ENCODE results near the gene MT4.

The MT4 gene

GRCh38 chr16:56518425-56518824 lies 46.4 kb upstream of the MT4 start:
- Histone ChIP-seq H3K4me3 (ENCODE audit: low read length) (no peak overlapping the region), H3K9me2 (replicated peaks; ENCODE audit: insufficient read depth, low read length) (no peaks in the 10 kb centered on the region), H3K36me3 (replicated peaks; ENCODE audit: insufficient read depth, low read length) (no peaks in the 10 kb centered on the region), H3K27me3 (replicated peaks; ENCODE audit: insufficient read depth, low read length) (no peaks in the 10 kb centered on the region), H3K9me3 (replicated peaks; ENCODE audit: insufficient read depth, low read length) (no peaks in the 10 kb centered on the region), H3F3A (ENCODE audit: insufficient read depth, low read length) (0 out of 2 replicates have a peak, but pooled peaks cover 6% of the 10 kb centered on the region), H3K27ac (ENCODE audit: low read length) (no peak overlapping the region), H3K4me1 (ENCODE audit: low read length) (peaks cover 6% of the 10 kb centered on the region), H3K9ac (ENCODE audit: low read length) (no peak overlapping the region), H3K79me2 (ENCODE audit: low read length) (0 out of 2 replicates have a peak, but pooled peaks cover 3% of the 10 kb centered on the region), H2AFZ (ENCODE audit: low read length) (no peak overlapping the region), H3K4me2 (ENCODE audit: low read depth, low read length) (no peak overlapping the region), H4K20me1 (ENCODE audit: insufficient read depth, low read length) (no peaks in the 10 kb centered on the region)
- no peak for DNase-seq
- no peak for TF ChIP-seq EZH2 (optimal IDR thresholded peaks at IDR 0.05; ENCODE audit: low read depth, low read length)
- TF ChIP-seq CTCF (IDR thresholded peaks at IDR 0.05; ENCODE audit: low read length), result no peak
- TF ChIP-seq EZH2phosphoT487 (IDR thresholded peaks at IDR 0.05; ENCODE audit: low read length), result no peak

- H3F3A ChIP-seq (ENCODE audit: insufficient read depth, low read length), result 0 out of 2 replicates have a peak, but pooled peaks cover 6% of the 10 kb centered on the region
- 0 out of 2 replicates have a peak, but pooled peaks cover 3% of the 10 kb centered on the region for H3K79me2 ChIP-seq (ENCODE audit: low read length)
- H3K36me3 ChIP-seq (replicated peaks; ENCODE audit: insufficient read depth, low read length), result no peaks in the 10 kb centered on the region
- H3K9me2 ChIP-seq (replicated peaks; ENCODE audit: insufficient read depth, low read length), result no peaks in the 10 kb centered on the region
- peak within 1 kb of the TSS; percentile 94 for H2AFZ ChIP-seq (ENCODE audit: low read length)
- H3K4me1 ChIP-seq (ENCODE audit: low read length), result peaks cover 6% of the 10 kb centered on the region
- no peaks in the 10 kb centered on the region for H3K27me3 ChIP-seq (replicated peaks; ENCODE audit: insufficient read depth, low read length)
- peak within 1 kb of the TSS; percentile 67 for H3K9ac ChIP-seq (ENCODE audit: low read length)
- peak; percentile 96 for DNase-seq
- H3K4me3 ChIP-seq (ENCODE audit: low read length), result peak within 1 kb of the TSS; percentile 80
- TF ChIP-seq CTCF (IDR thresholded peaks at IDR 0.05; ENCODE audit: low read length), result no peak
- TF ChIP-seq EZH2phosphoT487 (IDR thresholded peaks at IDR 0.05; ENCODE audit: low read length), result no peak
- no peak for TF ChIP-seq EZH2 (optimal IDR thresholded peaks at IDR 0.05; ENCODE audit: low read depth, low read length)
- no peaks in the 10 kb centered on the region for H4K20me1 ChIP-seq (ENCODE audit: insufficient read depth, low read length)
- H3K9me3 ChIP-seq (replicated peaks; ENCODE audit: insufficient read depth, low read length), result no peaks in the 10 kb centered on the region
- peak within 1 kb of the TSS; percentile 85 for H3K4me2 ChIP-seq (ENCODE audit: low read depth, low read length)
- H3K27ac ChIP-seq (ENCODE audit: low read length), result peak within 1 kb of the TSS; percentile 54; the same call in 1 of the 2 replicates
These were observed 45.2 kb upstream of the MT4 start, which contains the start of gene BBS2 for GRCh38 chr16:56519459-56520250. TSS of gene BBS2 (minus strand) at chr16:56520024. CDS start at chr16:56519862, 162 bp downstream.

GRCh38 chr16:56520251-56520577 lies 44.7 kb upstream of the MT4 start:
- H3K9me3 ChIP-seq (replicated peaks; ENCODE audit: insufficient read depth, low read length), result no peaks in the 10 kb centered on the region
- H3K9me2 ChIP-seq (replicated peaks; ENCODE audit: insufficient read depth, low read length), result no peaks in the 10 kb centered on the region
- 0 out of 2 replicates have a peak, but pooled peaks cover 3% of the 10 kb centered on the region for H3K79me2 ChIP-seq (ENCODE audit: low read length)
- H3K4me2 ChIP-seq (ENCODE audit: low read depth, low read length), result peak overlapping the region; percentile 85
- no peak overlapping the region for H3K27ac ChIP-seq (ENCODE audit: low read length)
- no peak for DNase-seq
- peak overlapping the region; percentile 94 for H2AFZ ChIP-seq (ENCODE audit: low read length)
- TF ChIP-seq CTCF (IDR thresholded peaks at IDR 0.05; ENCODE audit: low read length) (no peak), EZH2phosphoT487 (IDR thresholded peaks at IDR 0.05; ENCODE audit: low read length) (no peak), EZH2 (optimal IDR thresholded peaks at IDR 0.05; ENCODE audit: low read depth, low read length) (no peak)
- H4K20me1 ChIP-seq (ENCODE audit: insufficient read depth, low read length), result no peaks in the 10 kb centered on the region
- H3K27me3 ChIP-seq (replicated peaks; ENCODE audit: insufficient read depth, low read length), result no peaks in the 10 kb centered on the region
- H3K4me3 ChIP-seq (ENCODE audit: low read length), result peak overlapping the region; percentile 80
- peaks cover 6% of the 10 kb centered on the region for H3K4me1 ChIP-seq (ENCODE audit: low read length)
- H3F3A ChIP-seq (ENCODE audit: insufficient read depth, low read length), result 0 out of 2 replicates have a peak, but pooled peaks cover 6% of the 10 kb centered on the region
- no peaks in the 10 kb centered on the region for H3K36me3 ChIP-seq (replicated peaks; ENCODE audit: insufficient read depth, low read length)
- H3K9ac ChIP-seq (ENCODE audit: low read length), result no peak overlapping the region; the same call in 1 of the 2 replicates

All from MM.1S (cell line).